Gastroesophageal sphincter (tissue), 3 donors: ENCODE results near the gene ARMC2.

Experiments
- CTCF ChIP-seq, 4 experiments: fragments of 200-600 bp in 2 of 4; fragments of 450-650 bp in 2 of 4; sonication (generic) in 1 of 4; IDR thresholded peaks; one replicate each; pipeline ENCODE4 v1.5.1; 2017 to 2019; ENCODE audit warnings: antibody characterized with exemption in 4 of 4, mild to moderate bottlenecking in 2 of 4, moderate library complexity in 2 of 4
- POLR2A ChIP-seq, 2 donors: fragments of 450-650 bp; IDR thresholded peaks; one replicate each; pipeline ENCODE4 v1.6.1; 2017; ENCODE audit warnings: antibody characterized with exemption in 2 of 2, mild to moderate bottlenecking in 2 of 2, moderate library complexity in 1 of 2

GRCh38 chr6:109008054-109008453, 159.8 kb downstream of the ARMC2 start:
- TF ChIP-seq POLR2A (IDR thresholded peaks at IDR 0.05) = no peak
- TF ChIP-seq CTCF (IDR thresholded peaks at IDR 0.05) = no peak
